Left lung (tissue), 10 donors: ENCODE measurements around the gene FTO. TPM values are rescaled to one million over a fixed set of nuclear protein-coding genes. Genes with fewer than 3 reads are reported as not detected.
A peak's percentile ranks its signal among the peaks of the same experiment; 100 is the strongest.

ENCODE experiments used
- ATAC-seq: fragments of 200-7000 bp; cut with Tn5 transposase; one replicate; pipeline ENCODE4 v1.9.1; 2020; ENCODE audit warnings: moderate library complexity
- DNase-seq, 4 donors: peaks; one replicate each; pipeline ENCODE4 v3.0.0-alpha.2; 2013 to 2020
- H3K27ac ChIP-seq, 2 donors: fragments of 200-600 bp; sonication (generic) in 1 of 2; one replicate each; pipeline versions ENCODE4 v1.5.0 to v1.8.0; 2020 to 2021
- H3K27me3 ChIP-seq, 2 donors: fragments of 200-600 bp; sonication (generic) in 1 of 2; one replicate each; pipeline versions ENCODE4 v1.5.0 to v1.8.0; 2020 to 2021
- H3K36me3 ChIP-seq, 2 donors: fragments of 200-600 bp; sonication (generic) in 1 of 2; one replicate each; pipeline versions ENCODE4 v1.5.0 to v1.8.0; 2020 to 2021
- H3K4me1 ChIP-seq, 2 donors: fragments of 200-600 bp; one replicate each; pipeline ENCODE4 v1.8.0; 2021
- H3K4me3 ChIP-seq, 2 donors: fragments of 200-600 bp; sonication (generic) in 1 of 2; one replicate each; pipeline versions ENCODE4 v1.5.0 to v1.8.0; 2020 to 2021; ENCODE audit warnings: mild to moderate bottlenecking in 1 of 2
- H3K9me3 ChIP-seq, 2 donors: fragments of 200-600 bp; sonication (generic) in 1 of 2; one replicate each; pipeline versions ENCODE4 v1.5.0 to v1.8.0; 2020 to 2021
- intact Hi-C, 2 donors: fragments of 100-400 bp; cut with DNase I; formaldehyde crosslinking; loops; one replicate each; pipeline versions ENCODE4 v1.11.2 to v1.14.2; 2022
- polyA plus RNA-seq, 6 donors: library from polyadenylated mRNA; unstranded; fragments of 120-200 nt; gene quantifications; one replicate each; pipeline ENCODE4 v1.2.1, GENCODE V29; 2013; ENCODE audit not compliant: insufficient read length in 6 of 6
- total RNA-seq, 2 donors: library from RNA; stranded (reverse); fragmentation: NEBNext Ultra II Directional; extraction: Animal tissue kit (Norgen Biotek cat#: 25700); gene quantifications; one replicate each; pipeline ENCODE4 v1.2.1, GENCODE V29; 2021
- TF ChIP-seq, protein P1 (sequence below), 2 donors: fragments of 200-600 bp; sonication (generic) in 1 of 2; IDR thresholded peaks; one replicate each; pipeline versions ENCODE4 v1.5.0 to v1.8.0; 2021; ENCODE audit warnings: antibody characterized with exemption in 2 of 2
- donor health status: DM: no; HTN: yes; CAD: no.
- donor health status: DM: no; HTN: no; CAD: no.

Gene FTO
- total and polyA plus RNA-seq, 8 donors, result 69.0 to 99.6 (median 90.7) TPM

- H3K4me3 ChIP-seq, result no peak overlapping the region
- H3K27ac ChIP-seq, result no peak overlapping the region
- no peaks in the 10 kb centered on the region for H3K9me3 ChIP-seq
- H3K4me1 ChIP-seq, result no peaks in the 10 kb centered on the region
- TF ChIP-seq, protein P1, sequence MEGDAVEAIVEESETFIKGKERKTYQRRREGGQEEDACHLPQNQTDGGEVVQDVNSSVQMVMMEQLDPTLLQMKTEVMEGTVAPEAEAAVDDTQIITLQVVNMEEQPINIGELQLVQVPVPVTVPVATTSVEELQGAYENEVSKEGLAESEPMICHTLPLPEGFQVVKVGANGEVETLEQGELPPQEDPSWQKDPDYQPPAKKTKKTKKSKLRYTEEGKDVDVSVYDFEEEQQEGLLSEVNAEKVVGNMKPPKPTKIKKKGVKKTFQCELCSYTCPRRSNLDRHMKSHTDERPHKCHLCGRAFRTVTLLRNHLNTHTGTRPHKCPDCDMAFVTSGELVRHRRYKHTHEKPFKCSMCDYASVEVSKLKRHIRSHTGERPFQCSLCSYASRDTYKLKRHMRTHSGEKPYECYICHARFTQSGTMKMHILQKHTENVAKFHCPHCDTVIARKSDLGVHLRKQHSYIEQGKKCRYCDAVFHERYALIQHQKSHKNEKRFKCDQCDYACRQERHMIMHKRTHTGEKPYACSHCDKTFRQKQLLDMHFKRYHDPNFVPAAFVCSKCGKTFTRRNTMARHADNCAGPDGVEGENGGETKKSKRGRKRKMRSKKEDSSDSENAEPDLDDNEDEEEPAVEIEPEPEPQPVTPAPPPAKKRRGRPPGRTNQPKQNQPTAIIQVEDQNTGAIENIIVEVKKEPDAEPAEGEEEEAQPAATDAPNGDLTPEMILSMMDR (IDR thresholded peaks at IDR 0.05), result no peak
- peak in 1 of 4 donors; percentile 29 for DNase-seq
- no peaks in the 10 kb centered on the region for H3K27me3 ChIP-seq
- intact Hi-C loops, result no loop called here
- no peak for ATAC-seq
- no peaks in the 10 kb centered on the region for H3K36me3 ChIP-seq
Measured at GRCh38 chr16:53971616-53972015, 267.7 kb downstream of the FTO start.

DNA sequence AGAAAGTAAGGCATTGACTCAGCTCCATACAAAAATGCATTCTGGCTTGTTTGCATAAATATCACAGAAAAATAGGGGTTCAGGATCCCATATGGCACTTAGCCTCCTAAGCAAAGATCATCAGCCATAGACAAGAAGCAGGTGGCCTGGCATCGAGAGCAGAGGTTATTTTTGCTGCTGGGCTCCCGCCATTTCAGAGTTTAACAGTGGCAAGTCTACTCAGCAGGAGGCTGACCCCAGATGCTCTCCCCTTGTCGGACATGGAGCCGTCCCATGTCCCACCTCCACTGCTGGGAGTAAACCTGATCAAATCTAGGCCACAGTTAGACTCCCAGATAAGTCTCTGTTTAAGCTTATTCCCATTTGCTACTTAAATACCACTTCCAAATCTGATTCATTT, 269.1 kb downstream of the FTO start:
- no peak for DNase-seq
- Histone ChIP-seq H3K36me3 (no peaks in the 10 kb centered on the region), H3K4me1 (no peaks in the 10 kb centered on the region), H3K27ac (no peak overlapping the region), H3K9me3 (no peaks in the 10 kb centered on the region), H3K4me3 (no peak overlapping the region), H3K27me3 (no peaks in the 10 kb centered on the region)
- intact Hi-C loops, result no loop called here
- TF ChIP-seq, protein P1 (IDR thresholded peaks at IDR 0.05), result no peak
- ATAC-seq, result no peak

DNA sequence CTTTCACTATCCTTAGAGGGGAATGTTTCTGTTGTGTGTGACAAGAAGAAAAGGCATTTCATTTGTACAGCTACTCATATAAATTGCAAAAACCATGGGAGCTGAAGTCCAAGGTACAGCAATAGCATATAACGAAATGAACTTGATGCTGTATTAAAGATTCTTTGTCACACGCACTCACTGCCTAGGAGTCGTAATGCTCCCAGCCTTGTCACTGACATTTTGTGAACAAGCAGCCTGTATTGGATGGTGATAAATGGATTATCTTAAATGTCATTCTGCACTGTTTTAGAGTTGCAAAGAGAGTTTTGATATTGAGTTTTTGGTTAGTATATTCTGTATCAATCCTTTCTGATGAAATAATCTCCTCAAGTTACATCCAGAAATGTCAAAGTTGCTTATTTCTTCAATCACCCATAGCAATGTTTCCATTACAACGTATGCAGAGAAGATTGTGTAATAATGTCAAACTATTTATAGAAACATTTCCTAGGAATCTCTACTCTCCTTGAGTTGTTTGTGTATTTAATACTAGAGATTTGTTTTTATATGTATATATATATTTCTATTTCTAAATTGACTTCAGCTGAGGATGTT, 270.6 kb downstream of the FTO start:
- no peak overlapping the region for H3K4me3 ChIP-seq
- no peaks in the 10 kb centered on the region for H3K36me3 ChIP-seq
- H3K4me1 ChIP-seq, result no peaks in the 10 kb centered on the region
- ATAC-seq, result no peak
- DNase-seq, result peak in 1 of 4 donors; percentile 35
- H3K9me3 ChIP-seq, result no peaks in the 10 kb centered on the region
- H3K27me3 ChIP-seq, result no peaks in the 10 kb centered on the region
- TF ChIP-seq, protein P1 (IDR thresholded peaks at IDR 0.05), result no peak
- intact Hi-C loops, result no loop called here
- no peak overlapping the region for H3K27ac ChIP-seq

DNA sequence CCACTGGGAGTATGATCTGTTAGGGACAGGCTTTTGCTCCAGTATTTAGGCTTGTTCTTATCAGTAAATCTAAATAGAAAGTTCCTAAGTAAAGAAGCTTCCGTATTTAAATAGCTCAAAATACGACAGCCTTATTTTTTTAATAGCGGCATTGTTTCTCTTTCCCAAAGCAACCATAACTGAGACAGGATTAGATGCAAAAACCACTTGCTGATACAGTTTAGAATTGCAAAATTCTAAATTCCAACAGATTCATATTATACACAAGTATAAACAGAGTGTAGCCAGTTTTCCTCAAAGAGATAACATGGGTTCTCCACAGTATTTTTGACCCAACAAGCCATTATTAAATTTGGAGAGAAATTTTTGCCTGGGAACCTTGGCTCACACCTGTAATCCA, 276.7 kb downstream of the FTO start:
- Histone ChIP-seq H3K4me1 (no peaks in the 10 kb centered on the region), H3K27me3 (no peaks in the 10 kb centered on the region), H3K9me3 (no peaks in the 10 kb centered on the region), H3K36me3 (no peaks in the 10 kb centered on the region), H3K4me3 (no peak overlapping the region), H3K27ac (no peak overlapping the region)
- no peak for ATAC-seq
- TF ChIP-seq, protein P1 (IDR thresholded peaks at IDR 0.05), result no peak
- DNase-seq, result no peak
- intact Hi-C loops, result no loop called here

GRCh38 chr16:53982631-53983042, 278.7 kb downstream of the FTO start:
- Histone ChIP-seq H3K4me1 (no peaks in the 10 kb centered on the region), H3K4me3 (no peak overlapping the region), H3K27ac (no peak overlapping the region), H3K27me3 (no peaks in the 10 kb centered on the region), H3K36me3 (no peaks in the 10 kb centered on the region), H3K9me3 (no peaks in the 10 kb centered on the region)
- intact Hi-C loops, result no loop called here
- ATAC-seq, result peak; percentile 85
- DNase-seq, result peak in 1 of 4 donors; percentile 31
- TF ChIP-seq, protein P1 (IDR thresholded peaks at IDR 0.05), result no peak
